Calu3 (cell line): ENCODE data around the gene RFNG. TPM values are rescaled to one million over a fixed set of nuclear protein-coding genes. Genes with fewer than 3 reads are reported as not detected.

ENCODE experiments used
- BruUV-seq: library from RNA; stranded (reverse); fragments of 400-500 nt; replicated peaks from 2 replicates; lab custom pipeline; 2021; lab: Mats Ljungman, UMichigan
- CTCF ChIA-PET: fragments of 300-600 bp; sonication (Branson Sonifier 250); formaldehyde crosslinking; loops from one replicate; lab custom pipeline; 2022; ENCODE audit warnings: antibody characterized with exemption; lab: Charles Lee
- DNase-seq: peaks from one replicate; pipeline ENCODE4 v3.0.0; 2022
- H3K27ac Mint-ChIP-seq: one replicate; pipeline ENCODE4 v1.8.0; 2022; ENCODE audit warnings: mixed read lengths; ENCODE audit not compliant: unreplicated experiment
- H3K27me3 Mint-ChIP-seq: one replicate; pipeline ENCODE4 v1.8.0; 2022; ENCODE audit warnings: mixed read lengths; ENCODE audit not compliant: unreplicated experiment
- H3K36me3 Mint-ChIP-seq: one replicate; pipeline ENCODE4 v1.8.0; 2022; ENCODE audit warnings: mild to moderate bottlenecking, moderate library complexity, mixed read lengths; ENCODE audit not compliant: insufficient read depth, unreplicated experiment
- H3K4me1 Mint-ChIP-seq: one replicate; pipeline ENCODE4 v1.8.0; 2022; ENCODE audit warnings: mild to moderate bottlenecking, low read depth, mixed read lengths; ENCODE audit not compliant: unreplicated experiment
- H3K4me3 Mint-ChIP-seq: one replicate; pipeline ENCODE4 v1.8.0; 2022; ENCODE audit warnings: mild to moderate bottlenecking, low read depth, moderate library complexity, mixed read lengths; ENCODE audit not compliant: unreplicated experiment
- H3K9me3 Mint-ChIP-seq: one replicate; pipeline ENCODE4 v1.8.0; 2022; ENCODE audit warnings: low read depth, mixed read lengths; ENCODE audit not compliant: unreplicated experiment
- CTCF ChIP-seq: fragments of 200-600 bp; IDR thresholded peaks from one replicate; pipeline ENCODE4 v1.8.0; 2022; ENCODE audit warnings: antibody characterized with exemption; ENCODE audit not compliant: unreplicated experiment
- intact Hi-C: fragments of 100-400 bp; cut with micrococcal nuclease; formaldehyde crosslinking; loops from one replicate; pipeline ENCODE4 v1.10.0; 2022; ENCODE audit not compliant: unreplicated experiment
- total RNA-seq: library from RNA; stranded (reverse); gene quantifications from 2 replicates; pipeline ENCODE4 v1.2.3, GENCODE V29; 2022

The RFNG gene
- total RNA-seq, 1 experiment from 2014 or later: 33.5 TPM

DNA sequence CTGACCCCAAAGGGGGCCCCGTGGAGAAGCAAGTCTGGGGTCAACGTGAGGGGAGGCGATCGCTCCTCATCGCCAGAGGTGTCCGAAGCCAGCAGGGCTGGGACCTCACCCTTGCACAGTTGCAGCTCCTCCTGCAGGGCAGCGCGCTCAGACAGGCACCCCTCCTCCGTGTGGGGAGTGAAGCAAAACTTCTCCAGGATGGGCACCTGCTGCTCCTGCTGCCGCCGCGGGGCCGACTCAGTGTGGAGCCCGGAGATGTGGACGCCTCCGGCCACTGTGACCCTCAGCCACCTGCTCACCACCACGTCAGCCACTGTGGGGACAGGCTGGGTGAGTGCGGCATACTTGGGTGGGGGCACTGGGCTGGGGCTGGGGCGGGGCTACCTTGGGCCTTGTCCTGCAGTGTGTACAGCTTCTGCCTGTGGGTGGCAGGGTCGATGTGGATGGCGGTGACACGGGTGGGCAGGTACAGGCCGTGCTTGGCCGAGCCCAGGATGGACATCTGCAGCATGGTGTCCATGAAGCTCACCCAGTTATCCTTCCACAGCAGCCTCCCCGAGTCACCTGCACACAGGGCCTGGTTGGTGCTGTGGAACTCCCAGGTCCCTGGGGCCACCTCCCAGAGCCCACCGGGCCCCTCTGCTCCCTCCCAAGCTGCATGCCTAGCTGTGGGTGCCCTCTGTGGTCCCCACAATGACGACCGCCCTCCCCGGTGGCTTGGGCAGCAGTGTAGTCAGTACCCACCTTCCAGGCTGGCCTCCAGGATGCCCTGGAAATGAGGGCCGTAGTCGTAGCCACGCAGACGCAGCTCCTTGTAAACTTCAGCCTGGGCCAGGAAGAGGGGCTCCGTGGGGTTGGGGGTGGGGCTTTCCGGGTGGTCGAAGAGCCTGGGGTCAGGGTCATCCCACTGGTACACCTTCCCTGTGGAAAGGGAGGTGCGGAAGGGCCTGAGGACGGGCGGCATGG, 35.6 kb upstream of the RFNG start:
- CTCF ChIA-PET: no interaction called here
- intact Hi-C loops: no loop called here
- Mint-ChIP-seq H3K36me3 (peaks cover 78% of the 10 kb centered on the region), H3K9me3 (no peaks in the 10 kb centered on the region), H3K27ac (no peak overlapping the region), H3K4me3 (no peak overlapping the region), H3K27me3 (no peaks in the 10 kb centered on the region), H3K4me1 (no peaks in the 10 kb centered on the region)
- no peak for TF ChIP-seq CTCF
- DNase-seq: no peak
- BruUV-seq: no TSS peak

DNA sequence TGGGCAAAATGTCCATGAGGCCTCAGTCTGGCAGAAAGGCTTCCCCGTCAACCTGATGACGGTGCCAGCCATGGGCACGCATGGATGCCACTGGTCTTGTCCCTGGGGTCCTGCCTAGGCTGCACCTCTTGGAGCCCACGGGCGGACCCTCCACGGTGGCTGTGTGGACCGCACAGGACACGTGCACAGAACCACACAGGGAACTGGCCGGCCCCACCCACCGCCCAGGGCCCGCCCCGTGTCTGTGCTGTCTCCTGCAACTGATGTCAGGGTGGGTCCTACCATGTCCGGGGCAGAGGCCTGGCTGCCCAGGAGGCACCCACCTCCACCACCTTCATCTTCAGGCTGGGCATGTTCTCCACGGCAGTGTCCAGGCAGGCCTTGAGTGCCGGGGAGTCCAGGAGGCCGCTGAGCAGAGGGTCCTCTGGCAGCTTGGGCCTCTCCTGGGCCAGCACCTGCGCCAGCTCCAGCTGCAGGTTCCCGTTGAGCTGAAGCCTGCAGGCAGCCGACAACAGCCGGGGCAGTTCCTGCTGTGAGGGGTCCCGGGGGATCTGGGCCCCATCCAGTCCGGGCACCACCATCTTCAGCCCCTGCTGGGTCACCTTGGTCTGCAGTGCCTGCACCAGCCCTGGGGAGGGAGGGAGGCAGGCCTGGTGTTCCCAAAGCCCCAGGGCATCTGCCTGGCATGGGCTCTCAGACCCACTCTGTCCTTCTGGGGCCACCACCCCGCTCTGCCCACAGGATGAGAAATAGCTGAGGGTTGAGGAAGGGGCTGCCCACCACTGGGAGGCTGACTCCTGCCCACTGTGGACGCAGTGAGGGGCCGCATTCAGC, 34.5 kb upstream of the RFNG start:
- CTCF ChIA-PET: no interaction called here
- H3K27me3 Mint-ChIP-seq: no peaks in the 10 kb centered on the region
- H3K4me3 Mint-ChIP-seq: no peak overlapping the region
- no peak for DNase-seq
- no peaks in the 10 kb centered on the region for H3K9me3 Mint-ChIP-seq
- intact Hi-C loops: no loop called here
- H3K27ac Mint-ChIP-seq: no peak overlapping the region
- H3K4me1 Mint-ChIP-seq: no peaks in the 10 kb centered on the region
- H3K36me3 Mint-ChIP-seq: peaks cover 75% of the 10 kb centered on the region
- no TSS peak for BruUV-seq
- TF ChIP-seq CTCF: no peak

DNA sequence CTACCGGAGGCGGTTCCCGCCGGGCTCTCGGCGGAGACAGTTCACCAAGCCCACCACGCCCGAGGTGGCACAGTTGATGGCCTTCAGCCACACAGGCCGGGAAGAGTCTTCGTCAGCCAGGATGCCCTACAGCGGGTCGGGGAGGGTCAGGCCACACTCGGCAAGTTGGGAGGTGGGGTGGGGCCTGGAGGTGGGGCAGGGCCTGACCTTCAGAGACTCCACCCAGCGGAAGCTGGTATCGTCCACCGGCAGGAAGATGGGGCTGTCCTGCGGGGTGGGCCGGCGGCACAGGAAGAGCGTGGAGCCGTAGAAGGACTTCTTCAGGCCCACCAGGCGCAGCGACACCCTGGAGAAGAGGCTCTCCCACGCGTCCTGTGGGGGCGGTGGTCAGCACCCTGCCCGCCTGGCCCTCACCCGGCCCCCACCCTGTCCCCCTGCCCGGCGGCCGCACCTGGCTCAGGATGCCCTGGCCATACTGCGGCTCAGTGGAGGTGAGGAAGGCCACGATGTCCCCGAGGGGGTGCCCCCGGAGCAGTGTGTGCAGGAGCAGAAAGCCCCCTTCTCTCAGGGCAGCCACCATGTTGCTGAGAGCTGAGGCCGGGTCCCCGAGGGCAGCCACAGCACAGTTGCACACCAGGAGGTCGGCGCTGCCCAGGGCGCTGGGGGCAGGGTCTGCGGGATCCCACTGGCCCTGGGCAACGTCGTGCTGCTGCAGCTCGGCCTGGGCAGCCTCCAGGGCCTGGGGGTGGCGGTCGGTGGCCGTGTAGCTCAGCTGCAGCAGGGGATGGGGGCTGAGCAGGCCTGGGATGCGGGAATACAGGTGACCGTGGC, 33.6 kb upstream of the RFNG start:
- CTCF ChIA-PET: no interaction called here
- intact Hi-C loops: no loop called here
- no peaks in the 10 kb centered on the region for H3K9me3 Mint-ChIP-seq
- H3K4me3 Mint-ChIP-seq: no peak overlapping the region
- H3K27me3 Mint-ChIP-seq: no peaks in the 10 kb centered on the region
- no peaks in the 10 kb centered on the region for H3K4me1 Mint-ChIP-seq
- DNase-seq: no peak
- BruUV-seq: no TSS peak
- TF ChIP-seq CTCF: no peak
- no peak overlapping the region for H3K27ac Mint-ChIP-seq
- peaks cover 76% of the 10 kb centered on the region for H3K36me3 Mint-ChIP-seq
